K562 (cell line): ENCODE results near the gene SHC1. TPM values are rescaled to one million over a fixed set of nuclear protein-coding genes. Genes with fewer than 3 reads are reported as not detected.
A peak's percentile ranks its signal among the peaks of the same experiment; 100 is the strongest.

Experiments
- BACH1 ChIP-seq: fragments of 200-800 bp; sonication (Bioruptor generic); IDR thresholded peaks from 2 replicates; pipeline ENCODE4 v1.6.1; 2016; ENCODE audit warnings: missing genetic modification characterization, missing compliant biosample characterization
- BRF2 ChIP-seq: IDR thresholded peaks from 3 replicates; pipeline ENCODE4 v1.6.1; 2011; ENCODE audit warnings: borderline replicate concordance, mild to moderate bottlenecking; ENCODE audit not compliant: insufficient read length, insufficient read depth
- C11orf30 ChIP-seq: fragments of 450-650 bp; IDR thresholded peaks from 2 replicates; pipeline ENCODE4 v1.6.1; 2016; ENCODE audit warnings: low read depth, mild to moderate bottlenecking
- HDAC1 ChIP-seq, 2 experiments: fragments of 450-650 bp; IDR thresholded peaks; 2 replicates each; pipeline ENCODE4 v1.6.1; 2016 to 2017; ENCODE audit warnings: inconsistent platforms in 1 of 2, mild to moderate bottlenecking in 1 of 2, moderate library complexity in 1 of 2
- HDAC8 ChIP-seq: fragments of 450-650 bp; IDR thresholded peaks from 2 replicates; pipeline ENCODE4 v1.6.1; 2016; ENCODE audit warnings: mild to moderate bottlenecking, missing genetic modification characterization, moderate library complexity, missing compliant biosample characterization
- JUNB ChIP-seq: fragments of 450-650 bp; formaldehyde crosslinking; conservative IDR thresholded peaks from 2 replicates; pipeline ENCODE4 v1.4.0; 2020; ENCODE audit warnings: mild to moderate bottlenecking
- MECOM ChIP-seq: fragments of 250-450 bp; sonication (Bioruptor Pico); IDR thresholded peaks from 2 replicates; pipeline ENCODE4 v1.8.0; 2022; ENCODE audit warnings: inconsistent platforms
- NBN ChIP-seq: fragments of 450-650 bp; IDR thresholded peaks from 2 replicates; pipeline ENCODE4 v1.6.1; 2016; ENCODE audit warnings: low read depth, mild to moderate bottlenecking
- PKNOX1 ChIP-seq: fragments of 450-650 bp; IDR thresholded peaks from 2 replicates; pipeline ENCODE4 v1.6.1; 2016
- RFX5 ChIP-seq: IDR thresholded peaks from 2 replicates; pipeline ENCODE4 v1.6.1; 2011; ENCODE audit warnings: low read depth, mild to moderate bottlenecking, improper control_type of control experiment, low read length
- SFPQ ChIP-seq: fragments of 200-400 bp; formaldehyde crosslinking; IDR thresholded peaks from 2 replicates; pipeline ENCODE4 v1.6.1; 2017; ENCODE audit warnings: mild to moderate bottlenecking, low read depth, low read length, moderate library complexity
- SRF ChIP-seq, 2 experiments: fragments of 250-450, 450-650 bp in 1 of 2; sonication (Bioruptor Pico) in 1 of 2; sonication (generic) in 1 of 2; formaldehyde crosslinking; IDR thresholded peaks; 2 replicates each; pipeline versions ENCODE4 v1.5.0 to v1.5.1; 2020 to 2022; ENCODE audit warnings: mild to moderate bottlenecking in 1 of 2, missing genetic modification reagents in 1 of 2
- TCF7 ChIP-seq: sonication (generic); IDR thresholded peaks from 2 replicates; pipeline ENCODE4 v1.6.1; 2016; ENCODE audit warnings: antibody characterized with exemption, borderline replicate concordance
- ZKSCAN3 ChIP-seq: fragments of 250-450 bp; sonication (Bioruptor Pico); IDR thresholded peaks from 2 replicates; pipeline ENCODE4 v1.4.0; 2020
- ZNF124 ChIP-seq: sonication (generic); formaldehyde crosslinking; IDR thresholded peaks from 2 replicates; pipeline ENCODE4 v1.8.1; 2022; ENCODE audit warnings: missing genetic modification reagents
- ZNF347 ChIP-seq: fragments of 450-650 bp; formaldehyde crosslinking; IDR thresholded peaks from 2 replicates; pipeline ENCODE4 v1.4.0; 2020; ENCODE audit warnings: low read depth, mild to moderate bottlenecking, moderate library complexity
- ZNF695 ChIP-seq: fragments of 450-650 bp; formaldehyde crosslinking; IDR thresholded peaks from 2 replicates; pipeline ENCODE4 v1.4.0; 2020; ENCODE audit warnings: mild to moderate bottlenecking, moderate library complexity
- ZNF77 ChIP-seq: fragments of 250-450 bp; sonication (Bioruptor Pico); IDR thresholded peaks from 2 replicates; pipeline ENCODE4 v1.5.0; 2020
- polyA plus RNA-seq, 8 experiments: library from polyadenylated mRNA; depleted of rRNA in 4 of 8; stranded (reverse) in 5 of 8; unstranded in 3 of 8; fragments of >200 nt; fragmentation: Nextera tagmentation in 2 of 8; fragmentation: Illumina TruSeq in 1 of 8; extraction: Ambion mirVana in 2 of 8; extraction: Trizol in 1 of 8; gene quantifications; 2 replicates each; pipeline versions ENCODE4 v1.2.1 to v1.2.3, GENCODE V29; 2011 to 2014; ENCODE audit warnings: inconsistent platforms in 1 of 8, missing spikeins in 1 of 8
- total RNA-seq, 7 experiments: library from RNA; depleted of rRNA in 6 of 7; stranded (reverse); fragments of >200 nt in 6 of 7; fragmentation: Illumina TruSeq in 2 of 7; extraction: Trizol in 2 of 7; gene quantifications; 2 replicates each; pipeline versions ENCODE4 v1.2.1 to v1.2.3, GENCODE V29; 2011 to 2021; ENCODE audit warnings: low replicate concordance in 1 of 7
- TF ChIP-seq, protein P1 (sequence below), 2 experiments: fragments of 150-350 bp in 1 of 2; IDR thresholded peaks; 2 replicates each; pipeline ENCODE4 v1.6.1; 2012 to 2016; ENCODE audit warnings: low read depth in 2 of 2, low read length in 2 of 2, mild to moderate bottlenecking in 1 of 2, moderate library complexity in 1 of 2
- TF ChIP-seq, protein P2 (sequence below): fragments of 450-650 bp; formaldehyde crosslinking; IDR thresholded peaks from 2 replicates; pipeline ENCODE4 v1.4.0; 2020; ENCODE audit warnings: mild to moderate bottlenecking

Gene SHC1
- total and polyA plus RNA-seq, 9 of the 15 experiments (the other 6 are each of a cell fraction or from before 2014, with no cell fraction given), result 4.1 to 113 (median 51.9) TPM

DNA sequence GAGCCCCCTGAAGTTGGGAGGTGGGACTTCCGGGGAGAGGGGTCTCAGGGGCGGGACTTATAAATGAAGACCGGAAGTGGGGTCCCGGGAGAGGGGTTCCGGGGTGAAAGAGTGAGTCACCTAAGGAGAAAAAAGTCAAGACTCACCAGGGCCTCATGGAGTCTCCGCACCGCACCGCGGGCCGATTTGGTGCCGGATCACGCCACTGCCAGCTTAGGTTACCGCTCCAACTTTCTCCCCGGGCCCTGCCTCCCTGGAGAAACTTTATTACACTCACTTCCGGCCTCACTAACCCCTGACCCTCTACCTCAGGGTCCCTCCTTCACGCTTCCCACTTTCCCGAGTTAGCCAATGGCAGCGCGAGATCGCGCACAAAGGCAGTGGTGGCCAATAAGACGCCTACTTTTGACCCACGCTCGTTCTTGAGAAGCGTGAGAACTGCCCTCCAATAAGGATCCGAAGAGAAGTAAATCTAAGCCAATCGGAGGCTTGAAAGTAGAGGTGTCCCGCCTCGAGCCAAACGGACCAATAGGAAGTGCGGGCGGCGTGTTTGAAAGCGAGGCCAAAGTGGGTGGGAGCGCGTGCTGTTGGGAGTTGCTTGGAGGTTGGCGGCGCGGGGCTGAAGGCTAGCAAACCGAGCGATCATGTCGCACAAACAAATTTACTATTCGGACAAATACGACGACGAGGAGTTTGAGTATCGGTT, 3.7 kb upstream of the SHC1 start, which contains the start of gene CKS1B (continued):
- no peak for TF ChIP-seq ZNF124
- no peak for TF ChIP-seq RFX5
- TF ChIP-seq HDAC1 (IDR thresholded peaks at IDR 0.05), result peak in 1 of 2 experiments; percentile 100; a peak in 2 of 4 replicates
- TF ChIP-seq ZKSCAN3 (CRISPR knock-in tag), result no peak
- TF ChIP-seq JUNB (CRISPR knock-in tag), result no peak
- TF ChIP-seq PKNOX1, result peak; percentile 85
- TF ChIP-seq HDAC8 (tag), result no peak
- TF ChIP-seq SFPQ, result no peak
- TF ChIP-seq C11orf30, result peak; percentile 83
- peak in 1 of 2 experiments; percentile 94; a peak in 2 of 4 replicates for TF ChIP-seq SRF (CRISPR knock-in tag; IDR thresholded peaks at IDR 0.05)
- TF ChIP-seq, protein P1, sequence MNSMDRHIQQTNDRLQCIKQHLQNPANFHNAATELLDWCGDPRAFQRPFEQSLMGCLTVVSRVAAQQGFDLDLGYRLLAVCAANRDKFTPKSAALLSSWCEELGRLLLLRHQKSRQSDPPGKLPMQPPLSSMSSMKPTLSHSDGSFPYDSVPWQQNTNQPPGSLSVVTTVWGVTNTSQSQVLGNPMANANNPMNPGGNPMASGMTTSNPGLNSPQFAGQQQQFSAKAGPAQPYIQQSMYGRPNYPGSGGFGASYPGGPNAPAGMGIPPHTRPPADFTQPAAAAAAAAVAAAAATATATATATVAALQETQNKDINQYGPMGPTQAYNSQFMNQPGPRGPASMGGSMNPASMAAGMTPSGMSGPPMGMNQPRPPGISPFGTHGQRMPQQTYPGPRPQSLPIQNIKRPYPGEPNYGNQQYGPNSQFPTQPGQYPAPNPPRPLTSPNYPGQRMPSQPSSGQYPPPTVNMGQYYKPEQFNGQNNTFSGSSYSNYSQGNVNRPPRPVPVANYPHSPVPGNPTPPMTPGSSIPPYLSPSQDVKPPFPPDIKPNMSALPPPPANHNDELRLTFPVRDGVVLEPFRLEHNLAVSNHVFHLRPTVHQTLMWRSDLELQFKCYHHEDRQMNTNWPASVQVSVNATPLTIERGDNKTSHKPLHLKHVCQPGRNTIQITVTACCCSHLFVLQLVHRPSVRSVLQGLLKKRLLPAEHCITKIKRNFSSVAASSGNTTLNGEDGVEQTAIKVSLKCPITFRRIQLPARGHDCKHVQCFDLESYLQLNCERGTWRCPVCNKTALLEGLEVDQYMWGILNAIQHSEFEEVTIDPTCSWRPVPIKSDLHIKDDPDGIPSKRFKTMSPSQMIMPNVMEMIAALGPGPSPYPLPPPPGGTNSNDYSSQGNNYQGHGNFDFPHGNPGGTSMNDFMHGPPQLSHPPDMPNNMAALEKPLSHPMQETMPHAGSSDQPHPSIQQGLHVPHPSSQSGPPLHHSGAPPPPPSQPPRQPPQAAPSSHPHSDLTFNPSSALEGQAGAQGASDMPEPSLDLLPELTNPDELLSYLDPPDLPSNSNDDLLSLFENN (IDR thresholded peaks at IDR 0.05; ENCODE audit: low read depth in 2 of 2, low read length in 2 of 2), result no peak; a peak in 1 of 4 replicates
- peak; percentile 69 for TF ChIP-seq NBN
- TF ChIP-seq ZNF77 (CRISPR knock-in tag), result no peak
- no peak for TF ChIP-seq ZNF347 (CRISPR knock-in tag)
- no peak for TF ChIP-seq BACH1
- TF ChIP-seq MECOM (CRISPR knock-in tag), result no peak
- TF ChIP-seq, protein P2, sequence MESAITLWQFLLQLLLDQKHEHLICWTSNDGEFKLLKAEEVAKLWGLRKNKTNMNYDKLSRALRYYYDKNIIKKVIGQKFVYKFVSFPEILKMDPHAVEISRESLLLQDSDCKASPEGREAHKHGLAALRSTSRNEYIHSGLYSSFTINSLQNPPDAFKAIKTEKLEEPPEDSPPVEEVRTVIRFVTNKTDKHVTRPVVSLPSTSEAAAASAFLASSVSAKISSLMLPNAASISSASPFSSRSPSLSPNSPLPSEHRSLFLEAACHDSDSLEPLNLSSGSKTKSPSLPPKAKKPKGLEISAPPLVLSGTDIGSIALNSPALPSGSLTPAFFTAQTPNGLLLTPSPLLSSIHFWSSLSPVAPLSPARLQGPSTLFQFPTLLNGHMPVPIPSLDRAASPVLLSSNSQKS, result no peak
- no peak for TF ChIP-seq ZNF695 (CRISPR knock-in tag)
- TF ChIP-seq TCF7, result peak; percentile 83
- TF ChIP-seq BRF2, result no peak
